ENCODE results near the gene ZNF615. TPM values are rescaled to one million over a fixed set of nuclear protein-coding genes. Genes with fewer than 3 reads are reported as not detected.

ZNF615 gene
- total RNA-seq, 4 donors from 2014 or later = 3.6 to 23.9 (median 14.4) TPM

DNA sequence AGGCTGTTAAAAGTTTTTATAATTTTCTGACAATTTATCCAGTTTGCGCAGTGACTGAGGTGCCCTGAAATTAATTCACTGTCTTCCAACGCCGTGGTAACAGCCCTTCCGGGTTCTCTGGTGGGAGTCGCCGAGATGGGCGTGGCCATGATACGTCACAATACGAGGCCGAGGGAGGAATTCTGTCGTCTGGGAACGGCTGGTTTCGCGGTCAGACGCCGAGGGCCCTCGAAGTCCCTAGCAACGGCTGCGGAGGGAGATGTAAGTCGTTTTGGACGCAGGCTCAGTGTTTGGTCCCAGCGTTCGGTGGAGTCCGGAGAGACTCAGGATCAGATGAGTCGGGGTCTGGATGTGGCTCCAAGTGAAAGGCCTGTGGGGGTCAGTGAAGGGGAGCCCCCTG, 59.0 kb downstream of the ZNF615 start:
- Histone ChIP-seq H3K36me3 (peaks cover 2 to 23% (median 14%) of the 10 kb centered on the region in 4 donors), H3K9me3 (peaks cover 76 to 81% of the 10 kb centered on the region in 2 donors), H3K27me3 (no peaks in the 10 kb centered on the region), H3K27ac (no peak overlapping the region), H3K4me1 (no peaks in the 10 kb centered on the region), H3K4me3 (no peak overlapping the region)
- WGBS, 2 donors (ENCODE audit: low coverage in 1 of 2) = 51% methylated on average over 25 of the region's 25 CpGs; no CpG with 5 or more reads in 1 of the 2 donors
- in situ Hi-C loops (cut with MboI; ENCODE audit: low pct_ligation_motif_present in 1 of 4, low pct_unique_long_range_greater_than_20kb in 1 of 4, low sequenced_read_pairs in 3 of 4) = no loop called here
- intact Hi-C loops (cut with DNase I; ENCODE audit: low total_unique reads) = no loop called here
- TF ChIP-seq POLR2AphosphoS5 (IDR thresholded peaks at IDR 0.05) (no peak), EP300 (IDR thresholded peaks at IDR 0.05; ENCODE audit: low read depth) (no peak), POLR2A (IDR thresholded peaks at IDR 0.05) (no peak)
- TF ChIP-seq, protein P1, sequence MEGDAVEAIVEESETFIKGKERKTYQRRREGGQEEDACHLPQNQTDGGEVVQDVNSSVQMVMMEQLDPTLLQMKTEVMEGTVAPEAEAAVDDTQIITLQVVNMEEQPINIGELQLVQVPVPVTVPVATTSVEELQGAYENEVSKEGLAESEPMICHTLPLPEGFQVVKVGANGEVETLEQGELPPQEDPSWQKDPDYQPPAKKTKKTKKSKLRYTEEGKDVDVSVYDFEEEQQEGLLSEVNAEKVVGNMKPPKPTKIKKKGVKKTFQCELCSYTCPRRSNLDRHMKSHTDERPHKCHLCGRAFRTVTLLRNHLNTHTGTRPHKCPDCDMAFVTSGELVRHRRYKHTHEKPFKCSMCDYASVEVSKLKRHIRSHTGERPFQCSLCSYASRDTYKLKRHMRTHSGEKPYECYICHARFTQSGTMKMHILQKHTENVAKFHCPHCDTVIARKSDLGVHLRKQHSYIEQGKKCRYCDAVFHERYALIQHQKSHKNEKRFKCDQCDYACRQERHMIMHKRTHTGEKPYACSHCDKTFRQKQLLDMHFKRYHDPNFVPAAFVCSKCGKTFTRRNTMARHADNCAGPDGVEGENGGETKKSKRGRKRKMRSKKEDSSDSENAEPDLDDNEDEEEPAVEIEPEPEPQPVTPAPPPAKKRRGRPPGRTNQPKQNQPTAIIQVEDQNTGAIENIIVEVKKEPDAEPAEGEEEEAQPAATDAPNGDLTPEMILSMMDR (IDR thresholded peaks at IDR 0.05) = no peak
- DNase-seq = no peak

GRCh38 chr19:51946602-51947001, 61.4 kb downstream of the ZNF615 start:
- peaks cover 89 to 90% of the 10 kb centered on the region in 2 donors for H3K9me3 ChIP-seq
- no peaks in the 10 kb centered on the region for H3K27me3 ChIP-seq
- TF ChIP-seq, protein P1 (IDR thresholded peaks at IDR 0.05) = no peak
- 86 to 91% methylated on average over 1 of the region's 1 CpG for WGBS, 2 donors (ENCODE audit: low coverage in 1 of 2)
- no peak overlapping the region for H3K4me3 ChIP-seq
- in situ Hi-C loops (cut with MboI; ENCODE audit: low pct_ligation_motif_present in 1 of 4, low pct_unique_long_range_greater_than_20kb in 1 of 4, low sequenced_read_pairs in 3 of 4) = no loop called here
- intact Hi-C loops (cut with DNase I; ENCODE audit: low total_unique reads) = no loop called here
- no peaks in the 10 kb centered on the region for H3K4me1 ChIP-seq
- H3K36me3 ChIP-seq = peaks cover 13 to 47% (median 33%) of the 10 kb centered on the region in 4 donors
- H3K27ac ChIP-seq = no peak overlapping the region
- DNase-seq = no peak

DNA sequence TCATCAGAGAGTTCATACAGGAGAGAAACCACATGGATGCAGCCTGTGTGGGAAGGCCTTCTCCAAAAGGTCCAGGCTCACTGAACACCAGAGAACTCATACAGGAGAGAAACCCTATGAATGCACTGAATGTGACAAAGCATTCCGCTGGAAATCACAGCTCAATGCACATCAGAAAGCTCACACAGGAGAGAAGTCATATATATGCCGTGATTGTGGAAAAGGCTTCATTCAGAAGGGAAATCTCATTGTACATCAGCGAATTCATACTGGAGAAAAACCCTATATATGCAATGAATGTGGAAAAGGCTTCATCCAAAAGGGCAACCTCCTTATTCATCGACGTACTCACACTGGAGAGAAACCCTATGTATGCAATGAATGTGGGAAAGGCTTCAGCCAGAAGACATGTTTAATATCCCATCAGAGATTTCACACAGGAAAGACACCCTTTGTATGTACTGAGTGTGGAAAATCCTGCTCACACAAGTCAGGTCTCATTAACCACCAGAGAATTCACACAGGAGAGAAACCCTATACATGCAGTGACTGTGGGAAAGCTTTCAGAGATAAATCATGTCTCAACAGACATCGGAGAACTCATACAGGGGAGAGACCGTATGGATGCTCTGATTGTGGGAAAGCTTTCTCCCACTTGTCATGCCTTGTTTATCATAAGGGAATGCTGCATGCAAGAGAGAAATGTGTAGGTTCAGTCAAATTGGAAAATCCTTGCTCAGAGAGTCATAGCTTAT, 63.0 kb downstream of the ZNF615 start:
- Histone ChIP-seq H3K4me3 (no peak overlapping the region), H3K27me3 (no peaks in the 10 kb centered on the region), H3K36me3 (peaks cover 16 to 63% (median 43%) of the 10 kb centered on the region in 4 donors), H3K27ac (no peak overlapping the region), H3K9me3 (peaks cover 94 to 97% of the 10 kb centered on the region in 2 donors), H3K4me1 (no peaks in the 10 kb centered on the region)
- 96 to 100% methylated on average over 5 to 7 of the region's 7 CpGs for WGBS, 2 donors (ENCODE audit: low coverage in 1 of 2)
- no peak for TF ChIP-seq POLR2AphosphoS5 (IDR thresholded peaks at IDR 0.05)
- TF ChIP-seq POLR2A (IDR thresholded peaks at IDR 0.05) = no peak
- no peak for TF ChIP-seq EP300 (IDR thresholded peaks at IDR 0.05; ENCODE audit: low read depth)
- TF ChIP-seq, protein P1 (IDR thresholded peaks at IDR 0.05) = no peak
- intact Hi-C loops (cut with DNase I; ENCODE audit: low total_unique reads) (no loop called here), in situ Hi-C loops (cut with MboI; ENCODE audit: low pct_ligation_motif_present in 1 of 4, low pct_unique_long_range_greater_than_20kb in 1 of 4, low sequenced_read_pairs in 3 of 4) (no loop called here)
- DNase-seq = no peak

Other genes starting within 250 kb of the ZNF615 start
- gene FPR2, start 247.0 kb downstream of the ZNF615 start, total RNA-seq = not detected
- gene FPR3, start 213.1 kb downstream of the ZNF615 start, total RNA-seq = 1 to 10 TPM in 2 of 4 donors, not detected in 2; 3.4 to 4.8 TPM
- 10 to 100 TPM; 10.5 to 26.4 (median 11.7) TPM for gene ZNF577, start 120.3 kb downstream of the ZNF615 start, total RNA-seq
- gene ZNF649, start 103.2 kb downstream of the ZNF615 start, total RNA-seq = 10 to 100 TPM in 2 of 4 donors, 1 to 10 TPM in 2; 8.6 to 19.5 (median 10.1) TPM
- gene ZNF613, start 80.7 kb downstream of the ZNF615 start, total RNA-seq = 10 to 100 TPM in 2 of 4 donors, 1 to 10 TPM in 2; 6.0 to 62.8 (median 15.8) TPM
- 10 to 100 TPM in 3 of 4 donors, 1 to 10 TPM in 1; 7.8 to 30.3 (median 14.5) TPM for gene ZNF350, start 21.4 kb downstream of the ZNF615 start, total RNA-seq
- gene ZNF614, start 20.2 kb upstream of the ZNF615 start, total RNA-seq = 10 to 100 TPM in 1 of 4 donors, 1 to 10 TPM in 2, under 1 TPM in 1; 0.37 to 57.3 (median 4.7) TPM
- 10 to 100 TPM in 2 of 4 donors, 1 to 10 TPM in 2; 8.0 to 16.1 (median 10.1) TPM for gene ZNF432, start 40.6 kb upstream of the ZNF615 start, total RNA-seq
- gene ZNF841, start 87.6 kb upstream of the ZNF615 start, total RNA-seq = 10 to 100 TPM; 15.7 to 23.7 (median 21.1) TPM
- 1 to 10 TPM; 2.2 to 8.4 (median 7.2) TPM for gene ZNF616, start 131.7 kb upstream of the ZNF615 start, total RNA-seq
- gene ZNF836, start 163.4 kb upstream of the ZNF615 start, total RNA-seq = 10 to 100 TPM in 2 of 4 donors, 1 to 10 TPM in 2; 5.6 to 17.8 (median 8.7) TPM
- gene PPP2R1A, start 181.8 kb upstream of the ZNF615 start, total RNA-seq = 100 to 1,000 TPM; 179 to 315 (median 227) TPM